Endothelial cell of umbilical vein (primary cell): ENCODE results near the gene ZNF616. TPM values are rescaled to one million over a fixed set of nuclear protein-coding genes. Genes with fewer than 3 reads are reported as not detected.

Experiments
- BruUV-seq: library from RNA; stranded (reverse); fragments of 400-500 nt; replicated peaks from 2 replicates; lab custom pipeline; 2021; lab: Mats Ljungman, UMichigan
- CTCF ChIA-PET: fragments of 300-600, 350-600 bp; sonication (Branson Sonifier 250); formaldehyde crosslinking; loops from one replicate; lab custom pipeline; 2021; ENCODE audit warnings: antibody characterized with exemption, inconsistent platforms; lab: Charles Lee
- POLR2A ChIA-PET: fragments of 300-600, 350-600 bp; sonication (Branson Sonifier 250); formaldehyde crosslinking; loops from one replicate; lab custom pipeline; 2021; ENCODE audit warnings: antibody characterized with exemption, inconsistent platforms; lab: Charles Lee
- DNase-seq: peaks from one replicate; pipeline ENCODE4 v3.0.0-alpha.2; 2011; ENCODE audit warnings: low read depth, low spot score
- FAIRE-seq: peaks from 2 replicates; lab custom pipeline; 2011; peaks lifted over from hg19 to GRCh38; lab: Jason Lieb, UNC
- H2AFZ ChIP-seq: 2 replicates; pipeline ENCODE4 v1.6.0; 2012; ENCODE audit warnings: low read depth, low read length, control low read depth, inconsistent platforms
- H3K27ac ChIP-seq: 2 replicates; pipeline ENCODE4 v1.5.1; 2011; ENCODE audit warnings: low read depth, mild to moderate bottlenecking, control low read depth, low read length, moderate library complexity; ENCODE audit not compliant: insufficient read depth
- H3K27me3 ChIP-seq, 2 experiments: 2 replicates each; pipeline versions ENCODE4 v1.6.0 to v1.6.1; 2011; ENCODE audit warnings: low read length in 2 of 2, mixed read lengths in 1 of 2; ENCODE audit not compliant: control insufficient read depth in 2 of 2, insufficient read depth in 2 of 2
- H3K36me3 ChIP-seq, 2 experiments: 2 replicates in 1 of 2; 3 replicates in 1 of 2; pipeline ENCODE4 v1.5.1; 2011; ENCODE audit warnings: low read length in 2 of 2, mild to moderate bottlenecking in 1 of 2, moderate library complexity in 1 of 2; ENCODE audit not compliant: control insufficient read depth in 2 of 2, insufficient read depth in 2 of 2; ENCODE audit errors: extremely low read depth in 1 of 2
- H3K4me1 ChIP-seq: 3 replicates; pipeline ENCODE4 v1.5.1; 2011; ENCODE audit warnings: mild to moderate bottlenecking, low read length; ENCODE audit not compliant: control insufficient read depth, insufficient read depth; ENCODE audit errors: extremely low read depth
- H3K4me2 ChIP-seq: 2 replicates; pipeline ENCODE4 v1.6.1; 2011; ENCODE audit warnings: low read length, control low read depth, mixed read lengths; ENCODE audit not compliant: insufficient read depth
- H3K4me3 ChIP-seq, 3 experiments: fragments of 200-600 bp in 1 of 3; sonication (generic), shearing (Covaris generic) in 1 of 3; replicated peaks in 1 of 3; 2 replicates each; pipeline ENCODE4 v1.5.1; 2011 to 2016; ENCODE audit warnings: control low read depth in 3 of 3, low read length in 3 of 3, mild to moderate bottlenecking in 2 of 3, inconsistent platforms in 1 of 3, low read depth in 1 of 3, moderate library complexity in 1 of 3; ENCODE audit not compliant: insufficient read depth in 1 of 3
- H3K79me2 ChIP-seq: 2 replicates; pipeline ENCODE4 v1.6.0; 2012; ENCODE audit warnings: low read length, inconsistent platforms; ENCODE audit not compliant: control insufficient read depth, insufficient read depth
- H3K9ac ChIP-seq: replicated peaks from 2 replicates; pipeline ENCODE3; 2011; ENCODE audit warnings: low read length, control low read depth; ENCODE audit not compliant: insufficient read depth; ENCODE audit errors: extremely low read depth
- H3K9me1 ChIP-seq: replicated peaks from 3 replicates; pipeline ENCODE4 v1.6.0; 2011; ENCODE audit warnings: mild to moderate bottlenecking, low read length; ENCODE audit not compliant: control insufficient read depth, insufficient read depth; ENCODE audit errors: extremely low read depth
- H3K9me3 ChIP-seq: replicated peaks from 2 replicates; pipeline ENCODE4 v1.5.1; 2012; ENCODE audit warnings: low read length, inconsistent platforms; ENCODE audit not compliant: control insufficient read depth, insufficient read depth
- H4K20me1 ChIP-seq: replicated peaks from 2 replicates; pipeline ENCODE3; 2011; ENCODE audit warnings: mild to moderate bottlenecking, low read length; ENCODE audit not compliant: control insufficient read depth, insufficient read depth; ENCODE audit errors: extremely low read depth
- CTCF ChIP-seq, 2 donors: IDR thresholded peaks; 1 replicate in 1 of 2; 2 replicates in 1 of 2; pipeline ENCODE4 v1.5.1; 2011; ENCODE audit warnings: low read length in 2 of 2, mild to moderate bottlenecking in 2 of 2, moderate library complexity in 2 of 2, control low read depth in 1 of 2, inconsistent platforms in 1 of 2, low read depth in 1 of 2; ENCODE audit not compliant: insufficient read depth in 1 of 2; ENCODE audit errors: extremely low read depth in 1 of 2
- FOS ChIP-seq: IDR thresholded peaks from 2 replicates; pipeline ENCODE4 v1.6.1; 2011; ENCODE audit warnings: mild to moderate bottlenecking, low read length, moderate library complexity, borderline replicate concordance; ENCODE audit not compliant: insufficient read depth
- GATA2 ChIP-seq: IDR thresholded peaks from 2 replicates; pipeline ENCODE4 v1.7.0; 2011; ENCODE audit warnings: low read depth, mild to moderate bottlenecking, moderate library complexity, mixed read lengths, low read length; ENCODE audit not compliant: insufficient read length, insufficient read depth
- JUN ChIP-seq: IDR thresholded peaks from 2 replicates; pipeline ENCODE4 v1.6.1; 2011; ENCODE audit warnings: borderline replicate concordance, low read depth; ENCODE audit not compliant: insufficient read length, insufficient read depth
- MAX ChIP-seq: IDR thresholded peaks from 2 replicates; pipeline ENCODE4 v1.6.1; 2011; ENCODE audit not compliant: insufficient read depth, insufficient read length
- MYC ChIP-seq: IDR thresholded peaks from one replicate; pipeline ENCODE4 v1.6.1; 2011; ENCODE audit warnings: mild to moderate bottlenecking, low read depth, low read length
- POLR2A ChIP-seq: IDR thresholded peaks from 2 replicates; pipeline ENCODE4 v1.6.1; 2012; ENCODE audit warnings: low read depth, mild to moderate bottlenecking, control low read depth, low read length
- POLR2AphosphoS5 ChIP-seq: IDR thresholded peaks from 2 replicates; pipeline ENCODE4 v1.6.1; 2012; ENCODE audit warnings: low read depth, mild to moderate bottlenecking, control low read depth, low read length, moderate library complexity; ENCODE audit not compliant: insufficient read depth
- dilution Hi-C: fragments of 300-500 bp; cut with MboI; formaldehyde crosslinking; loops from one replicate; pipeline ENCODE4 v1.15.0; 2019; ENCODE audit warnings: low sequenced_read_pairs; ENCODE audit not compliant: extremely low pct_ligation_motif_present
- intact Hi-C: fragments of 100-400 bp; cut with micrococcal nuclease; formaldehyde crosslinking; loops from one replicate; pipeline ENCODE4 v1.10.0; 2022
- polyA plus RNA-seq, 4 experiments: library from polyadenylated mRNA; depleted of rRNA in 3 of 4; stranded (reverse) in 3 of 4; unstranded in 1 of 4; fragments of >200 nt; gene quantifications; 2 replicates each; pipeline versions ENCODE4 v1.2.1 to v1.2.3, GENCODE V29; 2011 to 2012; ENCODE audit warnings: missing spikeins in 1 of 4
- total RNA-seq: library from RNA; stranded (reverse); gene quantifications from 2 replicates; pipeline ENCODE4 v1.2.3, GENCODE V29; 2021

Gene ZNF616
- total and polyA plus RNA-seq, 2 donors (not counting 3 experiments of a cell fraction or from before 2014, with no cell fraction given), result 1.7 to 9.1 TPM

DNA sequence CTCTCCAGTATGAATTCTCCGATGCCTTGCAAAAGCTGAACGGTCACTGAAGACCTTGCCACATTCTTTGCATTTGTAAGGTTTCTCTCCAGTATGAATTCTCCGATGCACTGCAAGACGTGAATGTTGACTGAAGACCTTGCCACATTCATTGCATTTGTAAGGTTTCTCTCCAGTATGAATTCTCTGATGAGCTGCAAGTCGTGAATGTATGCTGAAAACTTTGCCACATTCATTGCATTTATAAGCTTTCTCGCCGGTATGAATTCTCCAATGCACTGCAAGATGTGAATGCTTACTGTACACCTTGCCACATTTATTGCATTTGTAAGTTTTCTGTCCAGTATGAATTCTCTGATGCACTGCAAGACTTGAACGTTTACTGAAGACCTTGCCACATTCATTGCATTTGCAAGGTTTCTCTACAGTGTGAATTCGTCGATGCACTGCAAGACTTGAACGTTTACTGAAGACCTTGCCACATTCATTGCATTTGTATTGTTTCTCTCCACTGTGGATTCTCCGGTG, 24.1 kb downstream of the ZNF616 start:
- H4K20me1 ChIP-seq, result no peaks in the 10 kb centered on the region
- H3K4me1 ChIP-seq, result no peaks in the 10 kb centered on the region
- H3K4me3 ChIP-seq, result no peak overlapping the region
- no TSS peak for BruUV-seq
- H3K27me3 ChIP-seq, result no peaks in the 10 kb centered on the region
- H3K9ac ChIP-seq, result no peak overlapping the region
- ChIA-PET CTCF (no interaction called here), POLR2A (no interaction called here)
- DNase-seq (no peak), FAIRE-seq (peak; percentile 71)
- no peak overlapping the region for H2AFZ ChIP-seq
- no peak for TF ChIP-seq MAX
- no peaks in the 10 kb centered on the region for H3K9me1 ChIP-seq
- no peak overlapping the region for H3K27ac ChIP-seq
- dilution Hi-C loops (no loop called here), intact Hi-C loops (no loop called here)
- no peaks in the 10 kb centered on the region for H3K79me2 ChIP-seq
- peaks cover 0 to 13% of the 10 kb centered on the region in 2 experiments for H3K36me3 ChIP-seq
- no peak overlapping the region for H3K4me2 ChIP-seq
- H3K9me3 ChIP-seq, result peaks cover 38% of the 10 kb centered on the region

GRCh38 chr19:52114691-52115090, 25.0 kb downstream of the ZNF616 start:
- peaks cover 40% of the 10 kb centered on the region for H3K9me3 ChIP-seq
- dilution Hi-C loops, result no loop called here
- H3K4me2 ChIP-seq, result no peak overlapping the region
- no peaks in the 10 kb centered on the region for H3K4me1 ChIP-seq
- no peak overlapping the region for H3K9ac ChIP-seq
- intact Hi-C loops, result no loop called here
- H3K79me2 ChIP-seq, result no peaks in the 10 kb centered on the region
- H3K36me3 ChIP-seq, result peaks cover 0 to 13% of the 10 kb centered on the region in 2 experiments
- H3K27me3 ChIP-seq, result no peaks in the 10 kb centered on the region
- no peaks in the 10 kb centered on the region for H4K20me1 ChIP-seq
- no peak overlapping the region for H3K4me3 ChIP-seq
- H3K27ac ChIP-seq, result no peak overlapping the region
- TF ChIP-seq POLR2AphosphoS5 (no peak), MAX (no peak), MYC (no peak), POLR2A (no peak), FOS (no peak), JUN (no peak), CTCF (IDR thresholded peaks at IDR 0.05; ENCODE audit: extremely low read depth in 1 of 2, insufficient read depth in 1 of 2, low read depth in 1 of 2, low read length in 2 of 2) (no peak), GATA2 (no peak)
- no TSS peak for BruUV-seq
- no peak overlapping the region for H2AFZ ChIP-seq
- ChIA-PET POLR2A (no interaction called here), CTCF (no interaction called here)
- DNase-seq (no peak), FAIRE-seq (no peak)
- no peaks in the 10 kb centered on the region for H3K9me1 ChIP-seq
